K562 (cell line): ENCODE results near the gene LMX1B.

Experiments used
- CTCF ChIP-seq, 3 experiments: IDR thresholded peaks in 2 of 3; conservative IDR thresholded peaks in 1 of 3; 2 replicates each; pipeline ENCODE4 v1.5.1; 2011 to 2012; ENCODE audit warnings: low read length in 3 of 3, mild to moderate bottlenecking in 3 of 3, control low read depth in 2 of 3, improper control_type of control experiment in 1 of 3, inconsistent platforms in 1 of 3, low read depth in 1 of 3, mixed read lengths in 1 of 3, moderate library complexity in 1 of 3; ENCODE audit not compliant: insufficient read depth in 2 of 3
- ERF ChIP-seq: fragments of 450-650 bp; formaldehyde crosslinking; IDR thresholded peaks from 2 replicates; pipeline ENCODE4 v1.4.0; 2020; ENCODE audit warnings: mild to moderate bottlenecking, mixed read lengths
- MEF2A ChIP-seq: IDR thresholded peaks from 2 replicates; pipeline ENCODE4 v1.6.1; 2011; ENCODE audit warnings: low read depth, mild to moderate bottlenecking, low read length, moderate library complexity; ENCODE audit not compliant: control insufficient read depth
- NFYB ChIP-seq: IDR thresholded peaks from 2 replicates; pipeline ENCODE4 v1.6.1; 2011; ENCODE audit warnings: mild to moderate bottlenecking, moderate library complexity; ENCODE audit not compliant: insufficient read length; ENCODE audit errors: extremely low read depth
- POLR2AphosphoS5 ChIP-seq: IDR thresholded peaks from 2 replicates; pipeline ENCODE4 v1.6.1; 2011; ENCODE audit warnings: mild to moderate bottlenecking, low read depth, low read length, moderate library complexity; ENCODE audit not compliant: control insufficient read depth, insufficient read depth
- POU5F1 ChIP-seq: fragments of 150-350 bp; IDR thresholded peaks from 2 replicates; pipeline ENCODE4 v1.6.1; 2014; ENCODE audit warnings: borderline replicate concordance, low read length, low read depth, mild to moderate bottlenecking; ENCODE audit not compliant: partially characterized antibody
- SMARCA4 ChIP-seq: fragments of 450-650 bp; IDR thresholded peaks from 2 replicates; pipeline ENCODE4 v1.6.1; 2016
- TEAD2 ChIP-seq: fragments of 450-650 bp; IDR thresholded peaks from 2 replicates; pipeline ENCODE4 v1.6.1; 2016; ENCODE audit warnings: missing genetic modification characterization, control low read depth, missing compliant biosample characterization
- TFE3 ChIP-seq: fragments of 450-650 bp; formaldehyde crosslinking; IDR thresholded peaks from 2 replicates; pipeline ENCODE4 v1.4.0; 2020; ENCODE audit warnings: mild to moderate bottlenecking, mixed read lengths
- ZBED1 ChIP-seq: IDR thresholded peaks from 2 replicates; pipeline ENCODE4 v1.6.1; 2014
- ZNF133 ChIP-seq: fragments of 250-450 bp; sonication (Bioruptor Pico); IDR thresholded peaks from 2 replicates; pipeline ENCODE4 v1.4.0; 2020; ENCODE audit warnings: mild to moderate bottlenecking
- ZNF431 ChIP-seq: sonication (generic); formaldehyde crosslinking; IDR thresholded peaks from 2 replicates; pipeline ENCODE4 v1.8.0; 2022; ENCODE audit warnings: mild to moderate bottlenecking, missing genetic modification reagents

GRCh38 chr9:126699401-126699881, 85.7 kb downstream of the LMX1B start:
- TF ChIP-seq MEF2A (no peak), TFE3 (CRISPR knock-in tag) (no peak), CTCF (IDR thresholded peaks at IDR 0.05 in 2 of 3, conservative IDR thresholded peaks at IDR 0.05 in 1 of 3; ENCODE audit: insufficient read depth in 2 of 3, low read depth in 1 of 3, low read length in 3 of 3) (no peak), ERF (CRISPR knock-in tag) (no peak), ZNF133 (CRISPR knock-in tag) (no peak), ZBED1 (no peak), ZNF431 (CRISPR knock-in tag) (no peak), POU5F1 (no peak), NFYB (no peak), SMARCA4 (no peak), POLR2AphosphoS5 (no peak), TEAD2 (tag) (no peak)
